Astrocyte of the cerebellum (primary cell): ENCODE measurements around the gene CSMD2.
"Not testable (repeated sequence)": the region's sequence is repeated elsewhere in the genome, so short reads cannot be mapped to it uniquely, and the experiment has no call there.

Experiments used
- DNase-seq: peaks from one replicate; pipeline ENCODE4 v3.0.0-alpha.2; 2011; ENCODE audit warnings: low read depth
- H3K4me3 ChIP-seq: 2 replicates; pipeline ENCODE4 v1.5.1; 2011; ENCODE audit warnings: mild to moderate bottlenecking, low read depth, low read length, moderate library complexity
- CTCF ChIP-seq: IDR thresholded peaks from 2 replicates; pipeline ENCODE4 v1.5.1; 2012; ENCODE audit warnings: low read length, low read depth, moderate library complexity, mild to moderate bottlenecking; ENCODE audit errors: missing control alignments
- in situ Hi-C: cut with HindIII; loops from 2 replicates; pipeline ENCODE4 v1.10.0; 2017; ENCODE audit warnings: low sequenced_read_pairs

Gene CSMD2

DNA sequence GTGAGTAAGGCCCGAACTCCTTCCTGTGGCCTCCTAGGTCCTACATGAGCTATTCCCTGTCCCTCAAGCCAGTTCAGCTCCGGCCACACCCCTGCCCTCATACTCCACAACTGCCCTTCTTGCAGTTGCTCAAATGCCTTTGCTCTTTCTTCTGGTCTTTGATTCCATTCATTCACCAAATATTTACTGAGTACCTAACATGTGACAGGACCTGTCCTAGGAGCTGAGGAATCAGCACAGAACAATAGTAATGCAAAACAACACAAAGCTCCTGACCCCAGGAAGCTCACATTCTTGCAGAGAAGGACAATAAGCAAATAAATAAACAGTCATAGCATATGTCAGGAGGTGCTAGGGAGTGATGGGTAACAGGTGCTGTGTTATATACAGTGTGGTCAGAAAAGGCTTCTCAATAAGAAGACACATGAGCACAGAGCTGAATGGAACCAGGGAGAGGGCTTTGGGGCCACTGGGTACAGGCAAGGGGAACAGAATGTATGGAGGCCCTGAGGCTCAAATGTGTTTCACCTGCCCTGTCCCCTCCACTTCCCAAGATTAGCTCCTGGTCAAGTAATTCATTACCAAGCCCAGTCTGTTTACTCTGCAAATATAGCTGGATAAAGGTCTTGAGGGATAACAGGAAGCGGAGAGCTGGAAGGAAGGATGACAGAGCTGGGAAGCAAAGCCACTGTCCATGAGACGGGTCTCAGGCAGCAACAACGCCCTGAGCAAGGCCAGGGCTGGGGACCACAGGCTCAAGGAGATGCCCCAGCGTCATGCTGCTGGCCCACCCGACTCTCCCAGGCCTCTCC lies 145.1 kb downstream of the CSMD2 start:
- no peak overlapping the region for H3K4me3 ChIP-seq
- DNase-seq = no peak
- in situ Hi-C loops = no loop called here
- TF ChIP-seq CTCF = no peak

DNA sequence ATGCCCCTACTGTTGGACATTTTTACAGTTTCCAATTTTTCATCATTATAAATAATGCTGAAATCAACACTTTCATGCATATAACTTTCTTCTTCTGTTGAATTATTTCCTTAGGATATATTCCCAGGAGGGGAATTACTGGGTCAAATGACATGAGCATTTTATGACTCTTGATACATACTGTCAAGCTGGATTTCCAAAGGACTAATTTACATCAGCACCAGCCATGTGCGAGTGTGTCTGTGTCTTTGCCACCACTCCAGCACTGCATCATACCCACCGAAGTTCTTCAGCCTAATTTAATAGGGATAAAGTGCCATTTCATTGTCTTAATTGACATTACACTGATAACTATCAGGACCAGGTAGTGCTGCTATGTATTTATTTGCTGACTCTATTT lies 146.7 kb downstream of the CSMD2 start:
- TF ChIP-seq CTCF = no peak
- no peak overlapping the region for H3K4me3 ChIP-seq
- DNase-seq = no peak
- in situ Hi-C loops = no loop called here

DNA sequence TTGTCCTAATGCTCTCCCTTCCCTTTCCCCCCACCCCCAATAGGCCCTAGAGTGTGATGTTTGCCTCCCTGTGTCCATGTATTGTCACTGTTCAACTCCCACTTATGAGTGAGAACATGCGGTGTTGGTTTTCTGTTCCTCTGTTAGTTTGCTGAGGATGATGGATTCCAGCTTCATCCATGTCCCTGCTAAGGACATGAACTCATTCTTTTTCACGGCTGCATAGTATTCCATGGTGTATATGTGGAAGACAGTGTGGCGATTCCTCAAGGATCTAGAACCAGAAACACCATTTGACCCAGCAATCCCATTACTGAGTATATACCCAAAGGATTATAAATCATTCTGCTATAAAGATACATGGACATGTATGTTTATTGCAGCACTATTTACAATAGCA lies 148.7 kb downstream of the CSMD2 start:
- H3K4me3 ChIP-seq, in situ Hi-C loops, DNase-seq: not testable (repeated sequence)

DNA sequence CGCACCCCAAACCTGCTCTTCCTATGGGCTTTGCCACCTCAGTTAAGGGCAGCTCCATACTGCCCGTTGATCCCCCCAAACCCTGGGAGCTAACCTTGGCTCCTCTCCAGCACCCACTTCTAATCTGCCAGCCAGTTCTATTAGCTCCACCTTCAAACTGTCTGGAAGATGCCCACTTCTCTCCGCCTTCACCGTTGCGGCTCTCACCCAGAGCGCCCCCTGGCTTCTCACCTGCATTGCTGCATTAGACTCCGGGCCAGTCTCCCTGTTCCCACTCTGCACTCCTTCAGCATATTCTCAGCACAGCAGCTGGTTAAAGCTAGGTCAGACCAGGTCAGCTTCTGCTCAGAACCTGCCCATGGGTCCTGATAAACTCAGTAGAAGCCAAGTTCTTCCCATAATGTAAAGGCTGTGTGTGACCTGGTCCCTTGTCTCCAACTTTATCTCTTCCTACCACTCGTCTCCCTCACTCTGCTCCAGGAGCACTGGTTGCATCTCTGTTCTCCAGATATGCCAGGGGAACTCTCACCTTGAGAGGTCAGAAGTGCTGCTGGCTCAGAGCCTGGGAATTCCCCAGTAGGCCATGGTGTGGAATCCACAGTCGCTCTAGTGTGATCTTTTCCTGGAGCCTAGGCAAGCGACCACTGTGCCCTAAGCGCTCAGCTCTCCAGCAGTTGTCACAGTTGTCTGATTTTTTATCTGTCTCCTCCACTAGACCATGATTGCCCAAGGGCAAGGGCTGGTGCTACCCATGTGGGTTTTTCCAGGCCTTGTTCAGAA lies 150.9 kb downstream of the CSMD2 start:
- in situ Hi-C loops = no loop called here
- peak; percentile 52 for TF ChIP-seq CTCF
- H3K4me3 ChIP-seq = no peak overlapping the region
- no peak for DNase-seq

DNA sequence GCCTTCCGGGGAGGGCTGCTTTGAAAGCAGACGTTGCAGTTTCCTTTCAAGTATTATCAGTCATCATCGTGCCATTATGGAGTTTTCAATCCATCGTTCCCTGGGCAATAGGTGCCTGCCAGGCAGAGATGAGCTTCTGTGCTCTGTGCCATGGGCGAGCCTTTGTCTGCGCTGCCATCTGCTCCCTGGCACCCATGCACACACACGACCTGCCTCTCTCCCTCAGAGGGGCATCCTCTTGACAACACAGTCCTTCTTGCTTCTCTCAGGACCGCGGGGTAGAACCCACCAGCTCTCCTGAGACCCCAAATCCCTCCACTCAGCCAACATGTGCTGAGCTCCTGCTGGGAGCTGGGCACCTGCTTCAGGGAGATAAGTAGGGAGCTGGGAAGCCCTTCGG lies 151.9 kb downstream of the CSMD2 start:
- in situ Hi-C loops = no loop called here
- H3K4me3 ChIP-seq = no peak overlapping the region

DNA sequence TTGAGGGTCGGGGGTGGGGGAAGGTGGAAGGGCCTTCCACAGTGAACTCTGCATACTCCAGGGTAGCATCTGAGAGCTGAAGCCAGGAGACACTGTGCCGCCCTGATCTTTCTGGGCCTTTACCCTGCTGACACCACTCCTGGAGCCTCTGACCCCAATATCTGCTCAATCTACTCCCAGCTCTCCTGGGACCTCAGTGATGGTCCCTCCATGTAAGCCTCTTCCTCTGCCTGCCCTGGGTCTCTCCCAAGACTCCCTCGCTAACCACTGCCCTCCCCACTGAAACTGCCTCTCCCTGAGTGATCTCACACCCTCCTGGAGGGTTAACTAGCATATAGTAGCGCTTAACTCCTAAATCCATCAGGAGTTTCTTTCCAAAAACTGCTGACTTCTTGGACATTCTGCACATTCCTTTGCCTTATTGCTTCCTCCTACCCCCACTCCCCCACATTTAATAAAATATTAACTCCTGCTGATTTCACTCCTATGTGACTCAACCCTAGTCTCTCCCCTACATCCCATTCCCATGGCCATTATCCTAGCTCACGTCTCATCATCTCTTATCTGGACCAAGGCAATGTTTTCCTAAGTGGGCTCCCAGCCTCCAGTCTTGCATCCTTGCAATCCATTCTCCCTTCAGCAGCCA lies 155.6 kb downstream of the CSMD2 start:
- no peak for TF ChIP-seq CTCF
- in situ Hi-C loops = no loop called here

More for the DNA sequence above, 151.9 kb downstream of the CSMD2 start:
- no peak for DNase-seq
- TF ChIP-seq CTCF = no peak

More for the DNA sequence above, 155.6 kb downstream of the CSMD2 start:
- H3K4me3 ChIP-seq = no peak overlapping the region
- no peak for DNase-seq
